ENCODE measurements around the gene RAB44.

Gene RAB44

DNA sequence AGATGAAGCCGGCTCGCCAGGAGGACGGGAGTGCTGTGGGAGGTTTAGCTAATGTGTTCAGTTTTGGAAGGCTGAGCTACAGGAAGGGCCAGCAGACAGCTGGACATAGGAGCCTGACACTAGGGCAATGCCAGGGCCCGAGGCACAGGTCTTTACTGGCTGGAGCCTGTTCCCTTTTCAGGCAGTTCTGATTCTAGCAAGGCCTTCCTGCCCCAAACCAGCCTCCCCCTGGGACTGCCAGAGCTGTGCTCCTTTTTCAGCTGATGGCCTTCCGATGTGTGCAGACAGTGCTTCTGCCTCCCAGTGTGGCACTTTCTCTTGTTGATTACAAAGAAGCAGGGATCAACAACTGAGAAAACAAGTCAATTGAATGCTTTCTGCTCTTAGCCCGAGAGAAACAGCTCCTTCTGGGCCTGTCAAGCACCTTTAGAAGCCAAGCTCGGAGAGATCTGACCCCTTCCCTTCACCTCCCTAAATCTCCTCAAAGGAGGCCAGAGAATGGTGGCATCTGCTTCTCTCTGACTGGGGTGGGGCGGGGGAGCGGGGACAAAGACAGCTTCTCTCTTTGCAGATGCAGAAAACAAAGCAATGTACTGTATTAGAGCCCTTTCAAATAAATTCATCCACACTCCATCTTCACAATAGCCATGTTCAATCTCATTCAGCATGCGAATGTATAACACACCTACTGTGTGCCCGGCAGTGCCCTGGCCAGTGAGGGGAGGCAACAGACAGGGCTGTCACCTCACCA, 63.2 kb downstream of the RAB44 start:
- no peak for DNase-seq (ENCODE audit: low read depth)
- TF ChIP-seq, protein P1, sequence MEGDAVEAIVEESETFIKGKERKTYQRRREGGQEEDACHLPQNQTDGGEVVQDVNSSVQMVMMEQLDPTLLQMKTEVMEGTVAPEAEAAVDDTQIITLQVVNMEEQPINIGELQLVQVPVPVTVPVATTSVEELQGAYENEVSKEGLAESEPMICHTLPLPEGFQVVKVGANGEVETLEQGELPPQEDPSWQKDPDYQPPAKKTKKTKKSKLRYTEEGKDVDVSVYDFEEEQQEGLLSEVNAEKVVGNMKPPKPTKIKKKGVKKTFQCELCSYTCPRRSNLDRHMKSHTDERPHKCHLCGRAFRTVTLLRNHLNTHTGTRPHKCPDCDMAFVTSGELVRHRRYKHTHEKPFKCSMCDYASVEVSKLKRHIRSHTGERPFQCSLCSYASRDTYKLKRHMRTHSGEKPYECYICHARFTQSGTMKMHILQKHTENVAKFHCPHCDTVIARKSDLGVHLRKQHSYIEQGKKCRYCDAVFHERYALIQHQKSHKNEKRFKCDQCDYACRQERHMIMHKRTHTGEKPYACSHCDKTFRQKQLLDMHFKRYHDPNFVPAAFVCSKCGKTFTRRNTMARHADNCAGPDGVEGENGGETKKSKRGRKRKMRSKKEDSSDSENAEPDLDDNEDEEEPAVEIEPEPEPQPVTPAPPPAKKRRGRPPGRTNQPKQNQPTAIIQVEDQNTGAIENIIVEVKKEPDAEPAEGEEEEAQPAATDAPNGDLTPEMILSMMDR (conservative IDR thresholded peaks at IDR 0.05; ENCODE audit: low read length) = no peak
- no peak overlapping the region for H3K4me3 ChIP-seq (ENCODE audit: low read length)

DNA sequence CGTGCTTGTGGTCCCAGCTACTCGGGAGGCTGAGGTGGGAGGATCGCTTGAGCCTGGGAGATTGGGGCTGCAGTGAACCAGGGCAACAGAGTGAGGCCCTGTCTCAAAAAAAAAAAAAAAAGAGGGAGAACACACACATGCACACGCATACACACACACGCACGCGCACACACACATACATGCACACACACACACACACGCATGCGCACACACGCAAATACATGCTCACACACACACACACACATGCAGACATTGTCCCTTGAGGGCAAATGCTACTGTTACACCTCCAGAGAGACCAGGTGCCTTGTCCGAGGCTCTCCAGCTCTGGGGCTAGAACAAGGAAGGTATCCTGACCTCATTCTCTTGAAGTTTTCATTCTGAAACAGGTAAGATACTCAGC, 64.5 kb downstream of the RAB44 start:
- H3K4me3 ChIP-seq (ENCODE audit: low read length) = no peak overlapping the region
- TF ChIP-seq, protein P1 (conservative IDR thresholded peaks at IDR 0.05; ENCODE audit: low read length) = no peak
- DNase-seq (ENCODE audit: low read depth) = no peak

DNA sequence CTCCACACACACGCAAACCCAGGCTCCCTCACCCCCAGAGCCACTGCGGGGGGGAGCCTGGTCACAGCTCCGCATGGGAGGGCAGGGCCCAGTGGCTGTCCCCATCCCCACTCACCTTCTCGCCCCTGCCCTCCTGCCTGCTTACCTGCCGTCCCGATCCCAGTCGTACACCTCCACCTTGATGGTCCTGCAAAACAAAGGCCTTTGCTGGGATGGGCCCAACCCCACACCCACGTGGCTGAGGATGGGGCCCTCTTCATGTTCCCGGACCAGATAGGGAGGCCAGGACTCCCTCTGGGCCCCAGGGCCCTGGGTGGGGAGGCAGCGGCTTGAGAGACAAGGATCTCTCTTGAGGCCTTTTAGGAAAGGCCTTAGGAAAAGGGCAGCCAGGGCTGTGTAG, 67.6 kb downstream of the RAB44 start:
- no peak overlapping the region for H3K4me3 ChIP-seq (ENCODE audit: low read length)
- TF ChIP-seq, protein P1 (conservative IDR thresholded peaks at IDR 0.05; ENCODE audit: low read length) = no peak
- no peak for DNase-seq (ENCODE audit: low read depth)

DNA sequence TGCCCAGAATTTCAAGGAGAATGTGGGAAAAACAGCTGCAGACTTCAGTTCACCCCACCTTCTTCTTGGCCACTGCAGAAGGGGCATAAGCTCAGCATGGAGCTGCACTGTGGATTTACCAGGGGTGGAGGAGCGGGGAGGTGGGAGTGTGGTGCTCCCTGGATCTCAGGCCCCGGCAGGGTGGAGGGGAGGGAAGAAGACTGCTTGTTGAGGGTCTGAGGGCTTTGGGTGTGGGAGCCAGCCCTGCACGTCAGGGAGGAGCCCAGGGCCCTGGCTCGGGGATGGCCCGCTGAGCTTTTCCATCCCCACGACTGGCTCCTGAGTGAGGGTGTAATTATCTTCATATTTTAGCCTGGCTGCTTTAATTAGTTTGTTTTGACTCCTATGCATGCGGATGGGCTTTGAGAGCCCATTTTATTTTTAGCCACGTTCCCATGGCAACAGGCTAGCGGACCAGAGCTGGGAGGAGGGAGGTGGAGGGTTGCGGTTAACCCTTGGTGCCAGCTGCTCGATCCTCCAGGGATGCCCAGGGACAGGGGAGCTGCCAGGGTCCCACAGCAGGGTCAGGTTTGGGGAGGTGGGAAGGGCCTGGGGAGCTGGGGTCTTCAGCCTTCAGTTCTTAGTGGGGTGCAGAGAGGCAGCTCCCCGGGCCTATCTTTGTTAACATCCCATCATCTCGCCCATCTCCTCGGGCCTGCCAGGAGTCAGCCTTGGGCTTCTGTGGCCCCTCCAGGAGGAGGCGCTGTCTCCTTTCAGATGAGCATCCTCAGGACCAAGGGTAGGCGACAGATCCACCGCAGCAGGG, 68.2 kb downstream of the RAB44 start:
- TF ChIP-seq, protein P1 (conservative IDR thresholded peaks at IDR 0.05; ENCODE audit: low read length) = peak; percentile 96
- peak; percentile 79 for DNase-seq (ENCODE audit: low read depth)
- no peak overlapping the region for H3K4me3 ChIP-seq (ENCODE audit: low read length)

DNA sequence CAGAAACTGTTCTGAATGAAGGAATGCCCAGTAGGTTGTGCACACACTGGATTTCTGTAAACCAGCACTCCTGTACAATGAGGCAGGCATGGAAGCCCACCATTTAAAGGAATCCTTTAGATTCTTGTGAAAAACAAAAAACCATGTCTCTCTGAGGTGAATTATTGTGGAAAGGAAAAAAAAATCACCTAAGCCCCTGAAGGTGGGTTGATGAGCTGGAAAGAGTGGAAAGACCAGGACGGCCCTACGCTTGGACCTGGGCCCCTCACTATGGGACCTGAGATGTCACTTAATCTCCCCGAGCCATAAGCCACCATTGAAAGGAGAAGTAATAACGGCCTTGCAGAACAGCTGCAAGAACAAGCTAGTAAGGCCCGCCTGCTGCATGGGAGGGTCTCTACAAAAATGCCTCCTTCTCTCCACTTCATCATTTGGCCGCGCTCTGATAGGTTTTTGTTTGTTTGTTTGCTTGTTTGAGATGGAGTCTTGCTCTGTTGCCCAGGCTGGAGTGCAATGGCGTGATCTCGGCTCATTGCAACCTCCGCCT, 68.8 kb downstream of the RAB44 start:
- TF ChIP-seq, protein P1 (conservative IDR thresholded peaks at IDR 0.05; ENCODE audit: low read length) = no peak
- no peak for DNase-seq (ENCODE audit: low read depth)
- no peak overlapping the region for H3K4me3 ChIP-seq (ENCODE audit: low read length)

DNA sequence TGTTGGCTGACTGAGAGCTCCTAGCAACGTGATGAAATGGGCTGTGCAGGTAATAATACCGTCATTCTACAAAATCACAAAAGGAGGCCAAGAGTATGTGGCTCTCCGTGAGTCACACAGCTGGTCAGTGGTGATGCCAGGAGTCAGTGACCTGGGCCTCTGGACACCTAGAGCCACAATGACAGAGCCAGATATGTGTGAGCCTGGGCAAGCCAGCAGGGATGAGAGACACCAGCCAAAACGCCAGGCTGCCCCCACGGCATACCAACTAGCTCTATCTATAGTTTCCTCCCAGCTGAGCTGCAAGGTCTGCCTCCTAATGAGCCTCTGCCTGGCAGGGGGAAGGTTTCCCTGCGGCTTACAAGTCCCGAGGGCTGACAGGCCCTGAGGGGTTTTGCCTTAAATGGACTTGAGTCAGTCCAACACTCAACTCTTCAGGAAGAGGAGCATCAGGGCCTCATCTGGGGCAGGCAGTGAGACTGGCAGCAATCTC, 71.6 kb downstream of the RAB44 start:
- H3K4me3 ChIP-seq (ENCODE audit: low read length) = no peak overlapping the region
- TF ChIP-seq, protein P1 (conservative IDR thresholded peaks at IDR 0.05; ENCODE audit: low read length) = no peak
- no peak for DNase-seq (ENCODE audit: low read depth)

Data from AG10803 (cell line).